ENCODE measurements around the gene OR2A7.
"Not testable (repeated sequence)": the region's sequence is repeated elsewhere in the genome, so short reads cannot be mapped to it uniquely, and the experiment has no call there.

OR2A7 gene

GRCh38 chr7:144247674-144248330, 16.8 kb downstream of the OR2A7 start:
- not testable (repeated sequence) for DNase-seq

DNA sequence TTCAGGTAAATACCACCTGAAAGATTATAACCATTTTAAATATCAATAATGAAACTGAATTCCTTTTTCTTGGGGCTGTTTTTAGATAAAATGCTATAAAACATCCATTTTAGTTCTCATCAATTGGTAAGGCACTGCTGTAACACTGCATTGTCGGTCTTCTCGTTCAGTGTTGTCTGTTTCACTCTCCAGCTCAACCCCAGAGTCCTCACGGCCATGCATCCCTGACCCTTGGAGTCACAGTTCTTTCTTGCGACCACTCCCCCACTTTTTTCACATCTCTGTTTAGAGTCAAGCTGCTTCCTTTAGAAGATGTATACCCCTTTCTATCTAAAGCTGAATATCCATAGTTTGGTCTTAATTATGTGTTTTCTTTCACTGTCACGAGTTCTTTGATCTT, 17.6 kb downstream of the OR2A7 start:
- not testable (repeated sequence) for DNase-seq

- DNase-seq: not testable (repeated sequence)
Observed at GRCh38 chr7:144245372-144245771, 19.2 kb downstream of the OR2A7 start.

DNA sequence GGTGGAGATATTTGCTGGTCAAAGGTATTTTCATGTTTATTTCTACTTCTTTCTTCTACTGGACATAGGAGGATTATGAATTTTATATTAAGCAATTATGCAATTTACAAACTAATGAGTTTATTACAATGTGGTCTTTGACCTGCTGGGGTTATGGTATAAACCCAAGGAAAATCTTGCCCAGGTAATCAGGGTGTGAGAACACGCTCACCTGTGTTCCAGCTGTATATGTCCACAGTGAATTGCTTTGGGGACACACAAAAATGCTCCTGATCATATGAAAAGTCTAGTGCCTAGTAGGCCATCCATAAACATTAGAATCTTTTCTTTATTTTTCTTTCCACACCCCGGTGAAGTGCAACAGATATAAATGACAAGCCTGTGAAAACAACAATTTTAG, 25.2 kb downstream of the OR2A7 start, which contains the start of gene OR2A42:
Gene OR2A42 (minus strand): TSS at position 241 of the 400 bp plus-strand sequence. CDS start 6,762 bp downstream, outside the sequence.
- not testable (repeated sequence) for DNase-seq

DNA sequence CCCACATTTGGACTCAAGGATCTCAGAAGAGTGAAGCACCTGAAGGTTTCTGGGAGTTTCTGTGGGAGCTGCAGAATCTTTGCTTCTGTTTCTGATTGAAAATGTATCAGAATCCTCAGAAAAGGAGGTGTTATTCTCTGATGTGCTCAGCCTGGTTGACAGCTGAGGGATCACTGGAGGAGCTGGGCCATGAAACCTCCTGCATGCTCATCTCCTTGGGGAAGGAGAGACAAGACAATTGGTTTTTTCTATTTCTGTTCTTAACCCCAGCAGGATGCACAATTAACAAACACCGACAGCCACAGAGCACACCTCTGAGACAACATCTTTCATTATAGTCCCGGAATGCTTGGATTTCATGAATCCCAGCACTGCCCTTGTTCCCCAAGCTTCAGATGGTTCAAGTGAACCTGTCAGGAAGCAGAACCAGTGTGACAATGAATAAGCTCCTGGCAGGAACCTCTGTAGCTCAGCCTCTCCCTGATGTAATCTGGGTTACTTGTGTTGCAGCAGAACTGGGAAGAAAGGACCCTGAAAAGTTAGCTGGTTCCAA, 26.0 kb downstream of the OR2A7 start:
- DNase-seq: not testable (repeated sequence)

GRCh38 chr7:144233039-144233438, 31.6 kb downstream of the OR2A7 start:
- DNase-seq: not testable (repeated sequence)

DNA sequence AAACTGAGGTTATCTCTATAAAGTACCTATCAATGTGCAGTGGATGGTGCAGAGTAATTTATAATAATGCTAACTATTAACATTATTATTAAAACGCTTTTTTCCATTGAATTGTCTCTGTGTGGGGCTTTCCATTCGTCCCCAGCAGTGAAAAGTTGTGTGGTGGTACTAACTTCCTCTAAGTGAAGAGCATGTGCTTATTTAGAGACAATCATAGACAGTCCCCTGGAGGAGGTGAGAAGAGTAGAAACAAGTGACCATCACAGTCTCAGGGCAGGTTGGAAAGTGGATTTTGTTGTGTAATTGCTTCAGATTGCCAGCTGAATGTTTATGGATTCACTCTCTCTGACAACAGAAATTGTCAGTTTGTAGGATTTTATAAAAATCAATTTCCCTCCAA, 33.6 kb downstream of the OR2A7 start:
- not testable (repeated sequence) for DNase-seq

GRCh38 chr7:144228810-144229209, 35.8 kb downstream of the OR2A7 start:
- DNase-seq: not testable (repeated sequence)

DNA sequence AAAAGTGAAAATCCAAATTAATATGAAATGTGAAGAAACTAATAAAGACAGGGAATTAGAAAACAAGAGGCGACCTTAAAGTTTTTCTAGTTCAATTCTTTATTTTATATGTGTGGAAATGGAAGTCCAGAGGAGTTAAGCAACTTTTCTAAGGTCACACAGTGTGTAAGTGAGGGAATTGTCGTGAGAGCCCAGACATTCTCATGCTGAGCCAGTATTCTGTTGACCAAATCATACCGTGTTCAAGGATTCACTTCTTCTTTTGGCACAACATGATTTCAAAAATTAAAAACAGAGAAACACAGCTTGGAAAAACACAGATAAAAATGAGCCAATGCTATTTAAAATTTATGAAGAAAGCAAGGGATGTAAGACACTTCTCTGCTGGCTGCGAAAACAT, 37.7 kb downstream of the OR2A7 start:
- DNase-seq: not testable (repeated sequence)

DNA sequence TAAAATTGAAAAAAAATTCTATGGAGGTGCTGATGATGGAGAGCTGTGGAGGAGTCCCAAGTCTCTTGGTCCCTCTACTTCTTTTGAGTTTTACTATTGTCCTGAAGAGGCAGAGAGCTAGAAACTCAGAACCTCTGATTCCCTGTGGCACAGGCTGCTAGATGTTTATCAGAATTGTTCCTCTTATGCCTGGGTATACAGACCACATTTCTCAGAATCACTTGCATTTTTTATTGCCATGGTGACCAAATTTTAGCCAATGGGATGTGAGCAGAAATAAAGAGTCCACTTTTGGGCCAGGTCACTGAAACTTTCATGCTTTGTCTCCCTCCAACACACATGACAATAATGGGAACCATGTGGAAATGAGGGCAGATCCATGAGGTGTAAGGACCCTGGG, 40.9 kb downstream of the OR2A7 start:
- DNase-seq: not testable (repeated sequence)

DNA sequence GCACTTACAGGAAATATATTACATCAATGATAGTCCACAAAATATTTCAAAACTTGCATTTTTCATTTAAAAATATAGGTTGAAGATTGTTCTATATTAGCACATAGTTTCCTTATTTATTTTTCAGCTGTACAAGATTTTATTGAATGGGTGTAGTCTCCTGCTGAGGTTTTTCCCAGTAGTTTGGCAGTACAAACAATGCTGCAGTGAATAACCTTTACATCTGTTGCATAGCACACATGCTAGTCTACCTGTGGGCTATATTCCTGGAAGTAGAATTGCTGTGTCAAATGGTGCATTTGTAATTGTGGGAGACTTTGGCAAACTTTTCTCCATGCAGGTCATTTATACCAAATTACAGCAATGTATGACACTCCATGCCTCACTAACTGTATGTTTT, 44.1 kb downstream of the OR2A7 start:
- not testable (repeated sequence) for DNase-seq

DNA sequence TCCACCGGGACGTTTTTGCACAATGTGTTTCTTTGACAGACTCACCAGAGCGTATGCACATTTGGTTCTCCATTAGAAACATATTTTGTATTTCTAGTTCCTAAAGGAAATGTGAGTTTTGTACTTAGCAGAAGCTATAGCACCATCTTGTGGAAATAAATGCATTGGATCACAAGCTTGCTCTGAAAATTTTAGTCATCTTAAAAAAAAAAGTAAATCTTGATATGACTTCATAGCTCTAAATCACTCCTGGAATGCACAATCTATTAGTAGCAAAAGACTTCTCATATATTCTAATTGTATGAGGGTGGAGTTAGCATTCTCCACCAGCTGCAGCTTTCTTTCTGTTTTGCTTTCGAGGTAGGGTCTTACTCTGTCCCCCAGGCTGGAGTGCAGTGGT, 45.4 kb downstream of the OR2A7 start:
- DNase-seq: not testable (repeated sequence)

- not testable (repeated sequence) for DNase-seq
Observed at GRCh38 chr7:144218581-144218980, 46.0 kb downstream of the OR2A7 start.

DNA sequence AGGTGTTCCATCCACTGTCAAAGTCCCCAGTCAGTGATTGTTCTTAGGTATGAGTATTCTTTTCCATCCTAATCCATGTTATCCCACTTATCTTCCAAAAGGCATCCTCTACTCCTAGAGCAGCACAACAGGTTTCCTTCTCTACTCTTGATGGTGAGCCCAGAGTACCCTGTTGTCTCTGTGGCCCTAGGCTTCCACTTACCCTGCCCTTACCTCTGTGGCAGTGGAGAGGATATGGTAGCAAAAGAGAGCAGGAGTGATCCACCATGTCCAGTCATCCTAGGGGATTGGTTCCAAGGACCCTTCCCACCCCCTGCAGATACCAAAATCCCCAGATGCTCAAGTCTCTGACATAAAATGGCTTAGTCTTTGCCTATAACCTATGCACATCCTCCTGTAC, 47.4 kb downstream of the OR2A7 start:
- DNase-seq: not testable (repeated sequence)

All from KG1 (cell line).